Measurements from ENCODE around the gene DYSF.

DYSF gene

GRCh38 chr2:71598526-71598925 lies 145.2 kb downstream of the DYSF start:
- DNase-seq (ENCODE audit: low read depth in 3 of 3, low spot score in 1 of 3), result no peak

GRCh38 chr2:71599038-71599437 lies 145.7 kb downstream of the DYSF start:
- no peak for DNase-seq (ENCODE audit: low read depth in 3 of 3, low spot score in 1 of 3)

GRCh38 chr2:71599646-71600236 lies 146.4 kb downstream of the DYSF start:
- DNase-seq (ENCODE audit: low read depth in 3 of 3, low spot score in 1 of 3), result no peak

DNA sequence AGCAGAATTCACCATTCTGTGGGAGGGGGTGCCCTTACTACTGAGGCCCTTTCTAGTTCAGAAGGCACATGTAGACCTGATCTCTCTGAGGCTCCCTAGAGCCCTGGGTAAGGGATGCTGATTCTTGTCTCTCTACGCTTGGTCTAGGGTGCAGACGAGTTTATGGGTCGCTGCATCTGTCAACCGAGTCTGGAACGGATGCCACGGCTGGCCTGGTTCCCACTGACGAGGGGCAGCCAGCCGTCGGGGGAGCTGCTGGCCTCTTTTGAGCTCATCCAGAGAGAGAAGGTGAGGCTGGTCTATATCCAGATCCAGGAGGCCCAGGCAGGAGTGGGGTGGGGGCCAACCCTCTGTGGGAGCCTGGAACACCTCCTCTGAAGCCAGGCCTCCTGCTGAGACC lies 147.2 kb downstream of the DYSF start:
- DNase-seq (ENCODE audit: low read depth in 3 of 3, low spot score in 1 of 3), result no peak

DNA sequence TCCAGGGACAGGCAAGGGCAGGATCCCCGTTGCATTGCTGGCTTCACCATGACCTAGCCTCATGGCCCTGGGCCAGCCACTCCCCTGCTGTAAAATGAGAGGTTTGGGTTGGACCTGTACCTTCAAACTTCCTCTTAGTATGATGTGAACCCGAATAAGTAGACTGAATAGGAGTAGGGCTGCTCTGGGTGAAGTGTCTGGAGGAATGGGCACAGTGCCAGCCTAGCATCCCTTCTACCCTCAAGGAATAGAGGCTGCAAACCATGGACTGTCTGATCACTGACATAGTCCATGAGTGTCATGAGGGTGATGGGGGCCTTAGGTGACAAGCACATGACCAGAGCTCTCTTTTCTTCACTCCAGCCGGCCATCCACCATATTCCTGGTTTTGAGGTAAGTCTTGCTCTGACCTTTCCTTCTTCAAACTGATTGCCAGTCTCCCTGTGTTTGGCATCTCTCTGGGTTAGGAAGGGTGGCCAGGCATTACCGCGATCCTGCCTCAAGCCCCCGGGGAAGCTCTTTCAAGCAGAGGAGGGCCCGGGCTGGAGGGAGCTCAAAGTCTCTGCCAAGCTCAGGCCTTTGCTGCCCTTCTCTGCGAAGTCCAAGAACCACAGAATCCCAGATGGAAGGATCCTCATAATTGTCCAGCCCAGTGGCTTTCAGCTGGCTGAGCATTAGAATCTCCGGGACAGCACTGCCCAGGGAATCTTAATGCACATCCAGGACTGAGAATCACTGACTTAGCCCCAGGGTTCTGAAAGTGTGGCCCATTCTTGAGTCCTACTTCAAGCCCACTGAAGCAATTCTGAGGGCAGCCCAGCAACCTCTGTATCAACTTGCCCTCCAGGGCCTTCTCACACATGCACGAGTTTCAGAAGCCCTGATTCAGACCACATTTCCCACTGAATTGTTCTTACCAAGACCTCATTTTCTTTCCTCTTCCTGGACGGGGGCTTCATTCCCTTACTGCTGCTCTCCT lies 148.1 kb downstream of the DYSF start:
- no peak for DNase-seq (ENCODE audit: low read depth in 3 of 3, low spot score in 1 of 3)

DNA sequence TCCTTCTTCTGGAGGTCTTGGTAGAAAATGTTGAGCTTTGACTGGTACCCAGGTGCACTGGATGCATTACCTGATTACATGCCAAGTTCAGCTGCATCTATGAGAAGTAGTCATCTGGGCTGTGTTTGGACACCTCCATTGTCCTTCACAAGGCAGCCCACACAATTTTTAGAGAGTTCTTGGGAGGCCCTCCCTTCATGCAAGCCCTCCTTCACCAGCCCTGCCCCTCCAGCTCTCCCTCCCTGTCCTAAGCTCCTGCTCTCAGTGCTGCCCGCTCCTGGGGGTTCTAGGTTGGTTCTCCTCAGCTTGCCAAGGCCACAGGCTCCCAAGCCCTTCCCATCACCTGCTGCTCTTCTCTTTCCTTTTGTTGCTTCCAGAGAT lies 148.7 kb downstream of the DYSF start:
- no peak for DNase-seq (ENCODE audit: low read depth in 3 of 3, low spot score in 1 of 3)

GRCh38 chr2:71602581-71602980 lies 149.2 kb downstream of the DYSF start:
- DNase-seq (ENCODE audit: low read depth in 3 of 3, low spot score in 1 of 3), result no peak

DNA sequence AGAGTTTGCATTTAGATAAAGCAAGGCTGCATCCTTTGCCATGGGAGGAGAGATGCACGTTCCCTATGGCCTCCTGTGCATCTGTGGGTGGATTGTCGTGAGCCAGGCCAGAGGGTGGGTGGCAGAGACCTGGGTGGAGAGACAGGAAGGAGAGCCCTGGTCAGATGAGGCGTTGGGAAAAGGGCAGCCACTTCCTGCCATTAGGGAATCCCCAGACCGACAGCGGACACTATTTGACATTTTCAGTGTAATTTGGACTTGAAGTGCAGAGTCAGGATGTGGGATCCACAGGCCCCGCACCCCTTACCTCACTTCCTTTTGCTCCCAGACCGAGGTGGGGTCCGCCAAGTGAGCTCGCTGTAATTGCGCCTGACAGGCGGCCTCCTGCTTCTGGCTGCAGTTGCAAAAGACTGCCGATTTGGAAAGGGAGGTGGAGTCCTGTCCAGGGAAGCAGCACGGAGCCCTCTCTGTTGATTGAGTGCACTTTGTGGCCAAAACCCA lies 150.0 kb downstream of the DYSF start:
- no peak for DNase-seq (ENCODE audit: low read depth in 3 of 3, low spot score in 1 of 3)

- no peak for DNase-seq (ENCODE audit: low read depth in 3 of 3, low spot score in 1 of 3)
Observed at GRCh38 chr2:71603851-71604725, 150.7 kb downstream of the DYSF start.

DNA sequence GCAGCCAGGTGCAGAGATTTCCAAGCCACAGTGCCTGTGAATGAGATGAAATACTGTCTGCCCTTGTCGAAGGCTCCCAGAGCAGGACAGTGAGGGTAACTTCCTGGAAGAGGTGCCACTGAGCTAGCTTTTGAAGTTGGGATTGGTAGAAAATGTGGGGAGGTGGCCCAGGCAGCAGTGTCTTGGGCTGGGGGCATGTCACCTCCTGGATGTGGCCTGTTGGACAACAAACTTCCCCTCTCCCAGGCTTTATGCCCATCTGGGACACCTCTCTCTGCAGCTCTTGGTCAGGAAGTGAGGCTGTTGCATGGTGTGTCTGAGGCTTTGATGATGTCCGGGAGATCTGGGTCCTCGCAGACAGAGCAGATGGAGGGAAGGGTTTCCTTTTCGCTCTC lies 151.4 kb downstream of the DYSF start:
- no peak for DNase-seq (ENCODE audit: low read depth in 3 of 3, low spot score in 1 of 3)

DNA sequence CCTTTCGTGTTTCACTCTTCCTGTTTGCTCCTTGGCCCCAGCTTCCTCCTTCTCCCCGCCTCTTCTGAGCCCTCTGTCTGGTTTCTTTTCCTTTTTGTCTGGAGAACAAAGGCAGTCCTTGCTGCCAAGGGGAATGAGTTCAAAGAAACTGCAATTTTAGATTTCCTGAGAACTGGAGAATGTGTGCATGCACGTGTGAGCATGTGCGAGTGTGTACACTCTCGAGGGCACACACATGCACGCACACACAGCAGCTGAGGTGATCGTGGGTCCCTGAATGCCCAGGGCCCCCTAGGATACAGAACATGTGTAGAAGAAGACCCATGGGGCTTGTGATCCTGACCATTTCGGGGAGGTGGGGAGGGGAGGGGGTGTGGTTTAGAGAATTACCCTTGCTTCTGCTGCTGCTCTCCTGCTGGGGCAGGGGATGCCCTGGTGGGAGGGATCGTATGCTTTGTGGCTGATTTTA lies 151.8 kb downstream of the DYSF start:
- no peak for DNase-seq (ENCODE audit: low read depth in 3 of 3, low spot score in 1 of 3)

DNA sequence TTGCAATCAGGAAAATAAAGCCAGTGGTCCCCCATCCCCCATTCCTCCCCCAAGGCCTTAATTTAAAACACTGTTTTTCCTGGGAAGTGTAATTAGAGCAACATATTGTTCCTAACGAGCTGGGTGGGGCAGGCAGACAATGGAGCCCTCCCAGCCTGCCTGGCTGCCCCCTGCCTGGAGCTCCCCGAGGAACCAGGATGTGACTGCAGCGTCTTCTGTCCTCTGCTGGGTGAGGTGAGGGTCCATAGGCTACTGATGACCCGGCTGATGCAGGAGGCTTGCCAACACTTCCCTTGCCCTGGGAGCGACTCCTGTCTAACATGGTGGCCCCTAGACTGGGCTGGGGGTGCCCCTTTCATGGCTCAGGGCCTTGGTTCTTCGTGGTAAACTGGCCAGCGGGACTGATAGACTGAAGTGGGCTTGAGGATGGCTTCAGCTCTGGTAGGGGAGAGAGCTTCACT lies 152.4 kb downstream of the DYSF start:
- no peak for DNase-seq (ENCODE audit: low read depth in 3 of 3, low spot score in 1 of 3)

DNA sequence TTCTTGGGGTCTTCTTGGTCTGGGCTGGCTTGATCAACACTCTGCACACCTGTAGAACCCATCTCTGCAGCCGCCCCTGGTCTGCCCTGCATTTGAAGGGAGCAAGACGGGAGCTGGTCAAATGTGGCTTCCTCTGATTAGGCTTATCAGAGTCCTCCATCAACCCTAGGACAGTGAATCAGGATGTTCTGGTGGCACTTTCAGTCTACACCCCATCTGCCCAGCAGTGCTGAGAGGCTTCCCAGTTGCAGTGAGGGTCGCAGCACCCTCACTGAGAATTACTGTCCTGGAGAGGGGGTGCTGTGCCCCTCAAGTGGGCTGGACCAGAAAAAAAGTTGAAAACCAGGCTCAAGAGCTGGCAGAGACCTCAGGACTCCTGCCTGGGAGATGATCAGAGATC lies 152.9 kb downstream of the DYSF start:
- no peak for DNase-seq (ENCODE audit: low read depth in 3 of 3, low spot score in 1 of 3)

DNA sequence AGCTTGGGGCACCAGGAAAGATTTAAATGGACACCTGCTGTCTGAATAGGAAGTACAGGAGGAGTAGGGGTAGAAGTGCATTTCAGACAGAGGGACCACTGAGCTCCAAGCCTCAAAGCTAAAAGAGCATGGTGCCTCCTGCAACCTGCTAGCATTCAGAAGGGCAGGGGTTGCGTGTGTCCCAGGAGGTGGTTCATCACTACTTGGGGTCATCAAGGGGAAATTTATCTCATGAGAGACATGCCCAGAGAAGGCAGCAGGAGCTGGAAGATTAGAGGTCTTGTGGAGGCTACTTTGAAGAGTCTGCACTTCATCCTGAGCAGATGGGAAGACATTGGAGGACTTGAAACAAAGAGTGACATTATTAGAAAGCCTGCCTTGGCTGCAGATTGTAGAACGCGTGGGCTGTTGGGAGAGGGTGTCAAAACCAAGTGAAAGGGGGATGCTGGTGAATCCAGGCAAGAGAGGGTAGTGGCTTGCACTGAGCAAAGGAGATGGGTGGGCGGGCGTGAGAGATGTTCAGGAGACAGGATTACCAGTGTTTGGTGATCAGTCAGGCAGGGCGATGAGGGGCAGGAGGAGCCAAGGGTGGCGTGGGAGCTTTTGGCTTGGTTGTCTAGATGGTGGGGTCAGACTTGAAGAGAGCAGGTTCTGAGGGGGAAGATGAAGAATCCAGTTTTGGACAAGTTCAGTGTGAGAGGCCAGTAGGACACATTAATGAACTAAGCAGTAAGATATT lies 154.0 kb downstream of the DYSF start:
- DNase-seq (ENCODE audit: low read depth in 3 of 3, low spot score in 1 of 3), result no peak

DNA sequence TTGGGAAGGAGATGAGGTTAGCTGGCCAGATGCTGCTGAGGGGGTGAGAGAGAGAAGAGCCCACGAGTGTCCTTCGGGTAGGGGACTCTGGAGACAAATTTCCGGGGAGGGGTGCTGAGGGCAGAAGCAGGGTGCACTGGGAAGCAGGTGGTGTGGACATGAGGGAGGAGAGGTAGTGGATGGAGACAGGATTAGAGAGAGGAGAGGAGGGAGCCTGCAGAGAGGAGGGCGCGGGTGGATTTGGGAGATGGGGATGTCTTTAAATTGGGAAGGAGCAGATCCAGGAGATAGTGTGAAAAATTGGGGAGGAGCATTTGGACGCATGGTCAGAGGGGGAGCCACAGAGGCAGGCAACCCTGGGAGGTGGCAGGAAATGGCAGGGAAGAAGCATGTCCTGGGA lies 154.7 kb downstream of the DYSF start:
- no peak for DNase-seq (ENCODE audit: low read depth in 3 of 3, low spot score in 1 of 3)

- no peak for DNase-seq (ENCODE audit: low read depth in 3 of 3, low spot score in 1 of 3)
Observed at GRCh38 chr2:71608441-71608840, 155.1 kb downstream of the DYSF start.

DNA sequence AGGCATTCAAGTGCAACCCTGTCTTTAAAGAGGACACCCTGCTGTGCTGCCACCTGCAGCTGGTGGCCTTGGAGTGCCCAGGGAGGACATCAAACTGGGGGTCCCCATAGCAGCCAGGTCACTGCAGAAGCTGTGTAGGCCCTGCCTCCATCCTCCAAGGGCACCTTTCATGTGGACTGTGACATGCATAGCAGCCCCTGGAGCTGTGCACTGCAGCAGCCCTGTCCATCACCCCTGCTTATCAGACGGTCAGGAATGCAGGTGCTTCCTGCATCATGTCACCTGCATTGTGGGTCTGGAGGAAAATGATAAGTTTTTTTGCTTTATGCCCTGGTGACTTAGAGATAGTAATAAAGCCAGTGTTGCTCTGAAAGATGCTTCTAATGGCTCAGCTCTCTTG lies 155.7 kb downstream of the DYSF start:
- no peak for DNase-seq (ENCODE audit: low read depth in 3 of 3, low spot score in 1 of 3)

DNA sequence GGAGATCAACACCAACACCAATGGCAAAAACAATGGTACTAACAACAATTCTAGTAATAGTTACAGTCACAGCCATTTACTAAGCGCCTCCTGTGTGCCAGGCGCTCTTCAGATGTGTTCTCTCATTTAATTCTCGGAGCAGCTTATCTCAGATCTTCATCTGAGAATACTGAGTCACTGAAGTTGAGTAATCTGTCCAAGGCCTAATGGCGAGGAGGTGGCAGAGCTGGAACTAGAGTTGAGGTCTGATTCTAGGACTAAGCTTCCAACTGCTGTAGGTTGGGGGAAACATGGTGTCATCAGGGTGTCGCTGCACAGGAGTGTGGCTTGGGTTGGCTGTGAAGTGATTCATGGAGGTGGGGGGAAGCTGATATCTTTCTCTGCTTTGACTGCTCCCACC lies 156.1 kb downstream of the DYSF start:
- DNase-seq (ENCODE audit: low read depth in 3 of 3, low spot score in 1 of 3), result no peak

- no peak for DNase-seq (ENCODE audit: low read depth in 3 of 3, low spot score in 1 of 3)
Observed at GRCh38 chr2:71609958-71610357, 156.6 kb downstream of the DYSF start.

DNA sequence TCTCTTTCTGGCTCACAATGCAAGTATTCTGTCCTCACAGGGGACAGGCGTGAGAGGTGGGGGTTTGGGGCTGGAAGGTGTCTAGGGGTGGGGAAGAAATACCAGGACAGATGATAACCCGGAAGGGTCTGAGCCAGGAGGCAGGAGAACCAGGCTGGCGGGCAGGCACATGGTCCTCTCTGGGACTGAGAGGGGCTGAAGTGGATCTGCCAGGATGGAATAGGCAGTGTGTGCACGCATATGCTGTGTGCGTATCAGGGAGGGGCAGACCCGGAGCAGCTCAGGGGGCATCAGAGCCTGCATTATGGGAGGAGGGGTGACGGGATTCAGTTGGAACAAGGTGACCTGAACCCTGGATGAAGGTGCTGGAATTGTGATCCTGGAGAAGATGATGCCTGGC lies 157.3 kb downstream of the DYSF start:
- DNase-seq (ENCODE audit: low read depth in 3 of 3, low spot score in 1 of 3), result no peak

DNA sequence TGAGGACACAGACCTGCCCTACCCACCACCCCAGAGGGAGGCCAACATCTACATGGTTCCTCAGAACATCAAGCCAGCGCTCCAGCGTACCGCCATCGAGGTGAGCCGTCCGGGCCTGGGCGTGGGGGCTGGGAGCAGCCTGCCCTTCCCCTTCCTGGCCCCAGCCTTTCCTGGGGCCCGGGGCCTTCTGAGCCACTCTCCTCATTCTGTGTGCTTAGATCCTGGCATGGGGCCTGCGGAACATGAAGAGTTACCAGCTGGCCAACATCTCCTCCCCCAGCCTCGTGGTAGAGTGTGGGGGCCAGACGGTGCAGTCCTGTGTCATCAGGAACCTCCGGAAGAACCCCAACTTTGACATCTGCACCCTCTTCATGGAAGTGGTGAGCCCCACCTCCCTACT lies 157.9 kb downstream of the DYSF start:
- no peak for DNase-seq (ENCODE audit: low read depth in 3 of 3, low spot score in 1 of 3)
